ENCODE data around the gene ERCC6L2. TPM values are rescaled to one million over a fixed set of nuclear protein-coding genes. Genes with fewer than 3 reads are reported as not detected.

ERCC6L2 gene
- total RNA-seq, 2 donors from 2014 or later: 38.6 to 43.4 TPM

- no peak for TF ChIP-seq CTCF (IDR thresholded peaks at IDR 0.05)
- H3K36me3 ChIP-seq: no peaks in the 10 kb centered on the region
- H3K27ac ChIP-seq: no peak overlapping the region
- no peaks in the 10 kb centered on the region for H3K9me3 ChIP-seq
- DNase-seq (ENCODE audit: low spot score): no peak
- H3K4me3 ChIP-seq: no peak overlapping the region
- H3K27me3 ChIP-seq: no peaks in the 10 kb centered on the region
- no peaks in the 10 kb centered on the region for H3K4me1 ChIP-seq
Observed at GRCh38 chr9:95841377-95841776, 34.1 kb upstream of the ERCC6L2 start.

- H3K27ac ChIP-seq: no peak overlapping the region
- H3K9me3 ChIP-seq: no peaks in the 10 kb centered on the region
- H3K27me3 ChIP-seq: no peaks in the 10 kb centered on the region
- no peaks in the 10 kb centered on the region for H3K4me1 ChIP-seq
- no peaks in the 10 kb centered on the region for H3K36me3 ChIP-seq
- no peak for TF ChIP-seq CTCF (IDR thresholded peaks at IDR 0.05)
- DNase-seq (ENCODE audit: low spot score): no peak
- H3K4me3 ChIP-seq: no peak overlapping the region
Observed at GRCh38 chr9:95845751-95846150, 29.7 kb upstream of the ERCC6L2 start.

GRCh38 chr9:95848764-95849163 lies 26.7 kb upstream of the ERCC6L2 start:
- TF ChIP-seq CTCF (IDR thresholded peaks at IDR 0.05): no peak
- DNase-seq (ENCODE audit: low spot score): no peak
- Histone ChIP-seq H3K27me3 (no peaks in the 10 kb centered on the region), H3K9me3 (no peaks in the 10 kb centered on the region), H3K4me1 (no peaks in the 10 kb centered on the region), H3K36me3 (no peaks in the 10 kb centered on the region), H3K4me3 (no peak overlapping the region), H3K27ac (no peak overlapping the region)

- H3K27me3 ChIP-seq: no peaks in the 10 kb centered on the region
- H3K4me1 ChIP-seq: no peaks in the 10 kb centered on the region
- H3K9me3 ChIP-seq: no peaks in the 10 kb centered on the region
- H3K36me3 ChIP-seq: no peaks in the 10 kb centered on the region
- DNase-seq (ENCODE audit: low spot score): no peak
- no peak overlapping the region for H3K27ac ChIP-seq
- no peak overlapping the region for H3K4me3 ChIP-seq
- no peak for TF ChIP-seq CTCF (IDR thresholded peaks at IDR 0.05)
Observed at GRCh38 chr9:95852059-95853032, 23.1 kb upstream of the ERCC6L2 start.

GRCh38 chr9:95854386-95855020 lies 21.0 kb upstream of the ERCC6L2 start:
- TF ChIP-seq CTCF (IDR thresholded peaks at IDR 0.05): no peak
- H3K4me1 ChIP-seq: no peaks in the 10 kb centered on the region
- no peak for DNase-seq (ENCODE audit: low spot score)

More at GRCh38 chr9:95854386-95855020, 21.0 kb upstream of the ERCC6L2 start:
- no peak overlapping the region for H3K27ac ChIP-seq
- no peak overlapping the region for H3K4me3 ChIP-seq
- no peaks in the 10 kb centered on the region for H3K27me3 ChIP-seq
- H3K36me3 ChIP-seq: no peaks in the 10 kb centered on the region
- H3K9me3 ChIP-seq: no peaks in the 10 kb centered on the region

Data from right atrium auricular region (tissue), 2 donors.